ENCODE results near the gene HGF.

The HGF gene

DNA sequence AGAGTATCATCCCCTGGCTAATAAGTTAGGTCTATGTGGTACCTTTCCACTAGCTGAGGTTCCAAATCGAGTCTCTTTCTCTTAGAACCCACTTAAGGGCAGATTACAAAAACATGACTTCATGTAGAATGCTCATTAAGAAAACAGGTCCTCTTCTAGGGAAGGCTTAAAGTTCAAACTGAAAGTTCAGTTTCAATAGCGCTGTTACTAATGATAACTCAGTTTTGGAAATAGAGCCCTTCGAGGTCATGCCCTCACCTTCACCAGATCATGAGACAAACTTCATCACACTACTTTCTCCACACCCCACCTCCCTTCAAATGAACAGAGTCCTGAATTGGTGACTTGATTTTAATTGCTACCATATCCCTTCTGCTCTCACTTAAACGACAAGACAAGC, 26.2 kb downstream of the HGF start:
- Histone ChIP-seq H3K27ac (ENCODE audit: low read depth, low read length, poor library complexity, severe bottlenecking) (no peak overlapping the region), H4K20me1 (ENCODE audit: insufficient read depth, low read length) (no peaks in the 10 kb centered on the region), H3F3A (ENCODE audit: insufficient read depth, low read length) (no peaks in the 10 kb centered on the region), H3K4me1 (ENCODE audit: insufficient read depth, low read length, severe bottlenecking) (no peaks in the 10 kb centered on the region), H3K4me3 (ENCODE audit: low read depth, low read length, poor library complexity, severe bottlenecking) (no peak overlapping the region), H3K27me3 (ENCODE audit: insufficient read depth, low read length) (no peaks in the 10 kb centered on the region), H3K4me2 (ENCODE audit: low read length) (no peak overlapping the region), H3K79me2 (ENCODE audit: insufficient read depth, low read length) (no peaks in the 10 kb centered on the region), H3K9ac (ENCODE audit: low read length) (no peak overlapping the region), H3K9me2 (ENCODE audit: low read depth, low read length) (no peaks in the 10 kb centered on the region), H3K36me3 (ENCODE audit: insufficient read depth, low read length) (no peaks in the 10 kb centered on the region), H3K9me3 (ENCODE audit: low read length) (no peaks in the 10 kb centered on the region), H2AFZ (ENCODE audit: low read length) (no peak overlapping the region)
- no peak for TF ChIP-seq EZH2 (IDR thresholded peaks at IDR 0.05; ENCODE audit: borderline replicate concordance, low read length)
- TF ChIP-seq, protein P1, sequence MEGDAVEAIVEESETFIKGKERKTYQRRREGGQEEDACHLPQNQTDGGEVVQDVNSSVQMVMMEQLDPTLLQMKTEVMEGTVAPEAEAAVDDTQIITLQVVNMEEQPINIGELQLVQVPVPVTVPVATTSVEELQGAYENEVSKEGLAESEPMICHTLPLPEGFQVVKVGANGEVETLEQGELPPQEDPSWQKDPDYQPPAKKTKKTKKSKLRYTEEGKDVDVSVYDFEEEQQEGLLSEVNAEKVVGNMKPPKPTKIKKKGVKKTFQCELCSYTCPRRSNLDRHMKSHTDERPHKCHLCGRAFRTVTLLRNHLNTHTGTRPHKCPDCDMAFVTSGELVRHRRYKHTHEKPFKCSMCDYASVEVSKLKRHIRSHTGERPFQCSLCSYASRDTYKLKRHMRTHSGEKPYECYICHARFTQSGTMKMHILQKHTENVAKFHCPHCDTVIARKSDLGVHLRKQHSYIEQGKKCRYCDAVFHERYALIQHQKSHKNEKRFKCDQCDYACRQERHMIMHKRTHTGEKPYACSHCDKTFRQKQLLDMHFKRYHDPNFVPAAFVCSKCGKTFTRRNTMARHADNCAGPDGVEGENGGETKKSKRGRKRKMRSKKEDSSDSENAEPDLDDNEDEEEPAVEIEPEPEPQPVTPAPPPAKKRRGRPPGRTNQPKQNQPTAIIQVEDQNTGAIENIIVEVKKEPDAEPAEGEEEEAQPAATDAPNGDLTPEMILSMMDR (IDR thresholded peaks at IDR 0.05; ENCODE audit: low read length), result no peak

DNA sequence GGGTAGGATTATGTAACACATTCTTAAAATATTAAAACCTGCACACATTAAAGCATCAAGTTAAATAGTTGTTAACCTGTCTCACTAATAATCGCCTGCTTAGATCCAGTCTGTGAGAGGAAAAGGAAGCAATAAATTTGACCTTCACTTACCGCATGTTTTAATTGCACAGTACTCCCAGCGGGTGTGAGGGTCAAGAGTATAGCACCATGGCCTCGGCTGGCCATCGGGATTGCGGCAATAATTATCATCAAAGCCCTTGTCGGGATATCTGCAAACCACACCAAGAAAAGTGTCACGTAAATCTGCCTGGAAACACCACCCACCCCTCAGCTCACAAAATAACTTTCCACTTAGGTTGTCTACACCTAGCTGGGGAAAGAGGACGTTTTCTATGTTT, 26.6 kb downstream of the HGF start:
- H3K27me3 ChIP-seq (ENCODE audit: insufficient read depth, low read length), result no peaks in the 10 kb centered on the region
- H3K36me3 ChIP-seq (ENCODE audit: insufficient read depth, low read length), result no peaks in the 10 kb centered on the region
- no peak for TF ChIP-seq EZH2 (IDR thresholded peaks at IDR 0.05; ENCODE audit: borderline replicate concordance, low read length)
- TF ChIP-seq, protein P1 (IDR thresholded peaks at IDR 0.05; ENCODE audit: low read length), result no peak
- H3K79me2 ChIP-seq (ENCODE audit: insufficient read depth, low read length), result no peaks in the 10 kb centered on the region
- H3K9me2 ChIP-seq (ENCODE audit: low read depth, low read length), result no peaks in the 10 kb centered on the region
- no peaks in the 10 kb centered on the region for H3K9me3 ChIP-seq (ENCODE audit: low read length)
- H3K4me3 ChIP-seq (ENCODE audit: low read depth, low read length, poor library complexity, severe bottlenecking), result no peak overlapping the region
- H4K20me1 ChIP-seq (ENCODE audit: insufficient read depth, low read length), result no peaks in the 10 kb centered on the region
- H2AFZ ChIP-seq (ENCODE audit: low read length), result no peak overlapping the region
- H3K4me2 ChIP-seq (ENCODE audit: low read length), result no peak overlapping the region
- H3K27ac ChIP-seq (ENCODE audit: low read depth, low read length, poor library complexity, severe bottlenecking), result no peak overlapping the region
- H3F3A ChIP-seq (ENCODE audit: insufficient read depth, low read length), result no peaks in the 10 kb centered on the region
- no peak overlapping the region for H3K9ac ChIP-seq (ENCODE audit: low read length)
- H3K4me1 ChIP-seq (ENCODE audit: insufficient read depth, low read length, severe bottlenecking), result no peaks in the 10 kb centered on the region

DNA sequence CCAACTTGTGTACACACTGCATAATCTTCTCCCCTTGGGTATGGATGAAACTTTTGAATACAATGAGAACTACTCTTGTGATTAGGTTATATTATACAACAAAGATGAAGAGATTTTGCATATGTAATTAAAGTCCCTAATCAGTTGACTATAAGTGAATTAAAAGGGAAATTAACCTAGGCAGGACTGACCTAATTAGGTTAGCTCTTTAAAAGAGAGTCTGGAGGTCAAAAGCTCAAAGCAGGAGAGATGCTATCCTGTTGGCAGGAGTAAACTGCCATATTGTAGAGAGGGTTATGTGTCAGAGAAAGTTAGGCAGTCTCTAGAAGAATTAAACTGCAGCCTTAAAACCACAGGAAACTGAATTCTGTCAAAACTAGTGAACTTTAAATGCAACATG, 29.4 kb downstream of the HGF start:
- no peak overlapping the region for H3K9ac ChIP-seq (ENCODE audit: low read length)
- H3K36me3 ChIP-seq (ENCODE audit: insufficient read depth, low read length), result no peaks in the 10 kb centered on the region
- H3K9me2 ChIP-seq (ENCODE audit: low read depth, low read length), result no peaks in the 10 kb centered on the region
- H4K20me1 ChIP-seq (ENCODE audit: insufficient read depth, low read length), result no peaks in the 10 kb centered on the region
- no peak overlapping the region for H3K4me3 ChIP-seq (ENCODE audit: low read depth, low read length, poor library complexity, severe bottlenecking)
- H3F3A ChIP-seq (ENCODE audit: insufficient read depth, low read length), result no peaks in the 10 kb centered on the region
- H3K4me2 ChIP-seq (ENCODE audit: low read length), result no peak overlapping the region
- H2AFZ ChIP-seq (ENCODE audit: low read length), result no peak overlapping the region
- no peaks in the 10 kb centered on the region for H3K79me2 ChIP-seq (ENCODE audit: insufficient read depth, low read length)
- H3K9me3 ChIP-seq (ENCODE audit: low read length), result no peaks in the 10 kb centered on the region
- no peaks in the 10 kb centered on the region for H3K27me3 ChIP-seq (ENCODE audit: insufficient read depth, low read length)
- no peak overlapping the region for H3K27ac ChIP-seq (ENCODE audit: low read depth, low read length, poor library complexity, severe bottlenecking)
- H3K4me1 ChIP-seq (ENCODE audit: insufficient read depth, low read length, severe bottlenecking), result no peaks in the 10 kb centered on the region
- no peak for TF ChIP-seq EZH2 (IDR thresholded peaks at IDR 0.05; ENCODE audit: borderline replicate concordance, low read length)
- TF ChIP-seq, protein P1 (IDR thresholded peaks at IDR 0.05; ENCODE audit: low read length), result no peak

Data from OCI-LY1 (cell line).